Renal cortical epithelial cell (primary cell): Measurements from ENCODE around the gene MAP3K3. TPM values are rescaled to one million over a fixed set of nuclear protein-coding genes. Genes with fewer than 3 reads are reported as not detected.
"Not testable (repeated sequence)": the region's sequence is repeated elsewhere in the genome, so short reads cannot be mapped to it uniquely, and the experiment has no call there.

Experiments
- DNase-seq: peaks from one replicate; pipeline ENCODE4 v3.0.0-alpha.2; 2011; ENCODE audit warnings: low read depth
- total RNA-seq: library from RNA; depleted of rRNA; stranded (reverse); fragments of >200 nt; gene quantifications from 2 replicates; pipeline ENCODE4 v1.2.3, GENCODE V29; 2014

The MAP3K3 gene
- total RNA-seq, 1 donor from 2014 or later: 23.2 TPM

DNA sequence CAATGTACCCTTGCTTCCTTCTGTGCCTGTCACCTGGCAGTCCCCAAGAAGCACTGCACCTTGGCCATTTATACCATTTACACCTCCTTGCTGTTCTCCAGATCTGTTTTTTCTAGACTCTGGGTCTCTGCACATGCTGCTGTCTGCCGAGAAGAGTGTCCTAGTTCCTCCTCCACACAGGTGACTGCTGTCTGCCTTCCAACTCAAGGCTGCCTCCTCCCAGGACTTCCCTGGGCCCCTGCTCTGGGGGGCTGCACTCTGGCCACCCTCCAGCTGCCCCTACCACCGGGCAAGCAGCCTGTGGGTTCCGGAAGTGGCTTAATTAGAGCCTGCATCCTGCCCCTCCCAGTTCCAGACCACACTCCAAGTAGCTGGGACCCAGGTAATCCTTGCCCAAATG, 83.4 kb downstream of the MAP3K3 start:
- DNase-seq: no peak

DNA sequence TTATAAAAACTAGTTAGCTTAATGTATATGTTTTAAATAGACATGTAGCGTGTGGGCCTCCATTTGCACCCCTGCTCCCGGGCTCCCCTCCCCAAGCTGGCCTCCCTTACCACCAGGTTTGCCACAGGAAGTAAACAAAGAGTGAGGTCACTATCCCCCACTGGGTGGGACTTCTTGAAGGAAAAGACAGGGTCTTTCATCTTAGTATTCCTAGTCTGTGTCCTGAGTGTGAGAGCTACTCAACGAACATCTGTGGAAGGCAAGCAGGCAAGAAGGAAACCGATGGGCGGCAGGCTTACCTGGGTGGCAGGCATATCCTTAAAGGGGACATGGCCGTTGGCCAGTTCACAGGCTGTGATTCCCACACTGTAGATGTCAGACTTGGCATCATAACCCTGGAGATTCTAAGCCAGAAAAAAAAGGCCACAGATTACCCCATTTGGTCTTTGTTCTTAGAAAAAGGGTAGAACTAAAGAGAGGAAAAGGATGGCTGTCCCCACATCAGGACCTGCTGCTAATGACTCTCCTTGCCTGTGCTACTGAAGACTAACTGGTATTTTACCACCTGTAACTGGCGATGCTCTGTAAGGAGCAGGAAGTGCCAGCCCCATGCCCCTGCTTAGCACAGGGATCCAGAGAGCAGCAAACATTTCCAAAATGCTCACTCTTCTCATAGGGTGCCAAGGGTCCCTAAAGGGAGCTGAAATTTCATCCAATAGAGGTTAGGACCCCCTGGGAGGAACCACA, 84.3 kb downstream of the MAP3K3 start:
- DNase-seq: no peak

DNA sequence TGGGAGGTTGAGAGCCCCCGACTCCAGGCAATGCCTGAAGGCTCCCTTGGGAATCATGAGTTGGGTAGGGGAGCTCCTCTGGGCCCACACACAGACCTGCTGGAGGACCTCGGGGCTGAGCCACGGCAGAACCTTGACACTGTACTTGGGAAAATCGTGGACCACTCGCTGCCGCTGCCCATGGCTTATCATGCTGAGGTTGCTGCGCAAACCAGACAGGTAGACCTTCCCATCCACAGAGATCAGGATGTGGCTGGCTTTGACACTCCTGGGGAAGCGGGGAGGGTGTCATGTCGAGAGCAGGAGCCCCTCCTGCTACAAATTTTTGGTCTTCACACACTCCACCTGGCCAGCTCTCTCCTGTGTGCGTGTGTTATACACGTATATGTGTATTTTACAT, 84.9 kb downstream of the MAP3K3 start:
- no peak for DNase-seq

DNA sequence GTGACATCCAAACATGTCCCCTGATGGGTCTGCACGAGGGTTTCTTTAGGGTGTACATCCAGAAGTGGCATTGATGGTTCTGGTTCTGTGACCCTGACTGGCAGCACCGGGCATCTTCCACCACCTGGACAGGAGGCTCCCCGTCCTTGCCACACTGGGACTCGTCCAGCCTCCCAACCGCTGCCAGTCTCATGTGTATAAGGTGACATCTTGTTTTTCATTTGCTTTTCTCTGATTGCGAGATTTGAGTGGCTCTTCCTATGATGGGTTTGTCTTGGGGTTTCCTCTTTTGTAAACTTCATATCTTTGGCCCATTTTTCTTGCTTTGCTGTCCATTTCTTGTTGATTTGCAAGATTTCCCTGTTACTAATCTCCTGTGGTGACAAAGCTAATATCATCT, 86.9 kb downstream of the MAP3K3 start:
- no peak for DNase-seq

DNA sequence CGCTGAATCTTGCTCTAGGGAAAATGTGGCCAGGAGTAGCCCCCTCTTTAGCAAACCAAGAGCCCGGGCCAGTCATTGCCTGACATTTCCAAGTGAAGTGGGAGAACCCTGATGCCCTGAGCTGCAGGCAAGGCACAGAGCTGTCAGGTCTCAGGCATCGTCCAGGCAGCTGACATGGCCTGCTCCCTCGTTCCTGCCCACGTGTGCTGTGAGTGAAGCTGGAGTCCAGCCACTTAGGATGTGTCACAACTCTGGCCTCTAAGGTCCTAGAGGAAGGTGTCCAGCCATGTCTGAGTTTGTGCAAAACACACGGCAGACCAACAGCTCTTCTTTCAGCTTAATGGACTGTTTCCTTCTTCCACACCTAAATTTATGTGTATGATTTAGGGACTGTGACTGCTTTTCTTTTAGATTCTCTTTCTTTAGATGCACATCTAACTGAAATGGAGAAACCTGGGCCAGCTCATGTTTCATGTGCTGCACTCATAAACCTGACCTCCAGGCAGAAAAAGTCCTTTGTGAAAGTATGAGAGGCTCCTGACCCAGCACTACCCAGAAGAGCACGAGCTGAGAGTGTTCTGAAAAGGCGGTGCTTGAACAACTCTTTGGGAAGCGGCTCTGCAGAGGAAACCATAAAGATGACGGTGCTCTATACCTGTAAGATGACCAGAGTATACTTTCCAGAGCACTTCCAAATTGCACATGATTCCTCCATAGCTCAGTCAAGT, 92.5 kb downstream of the MAP3K3 start:
- peak; percentile 9 for DNase-seq

DNA sequence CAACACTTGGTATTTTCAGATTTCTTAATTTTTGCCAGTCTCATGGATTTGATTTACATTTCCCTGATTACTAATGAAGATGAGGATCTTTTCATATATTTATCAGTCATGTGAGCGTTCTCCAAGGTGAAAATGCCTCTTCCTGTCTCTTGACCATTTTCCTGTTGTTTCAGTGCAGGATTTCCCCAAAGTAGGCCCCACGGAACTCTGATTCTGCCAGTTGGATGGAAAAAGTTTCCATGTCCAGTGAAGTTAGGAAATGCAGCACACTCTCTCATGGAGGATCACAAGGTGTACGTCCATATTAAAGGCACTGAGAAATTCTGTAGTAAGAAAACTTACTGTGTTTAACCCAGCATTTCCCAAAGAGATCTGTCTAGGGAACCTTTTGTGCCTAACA, 94.2 kb downstream of the MAP3K3 start:
- no peak for DNase-seq

DNA sequence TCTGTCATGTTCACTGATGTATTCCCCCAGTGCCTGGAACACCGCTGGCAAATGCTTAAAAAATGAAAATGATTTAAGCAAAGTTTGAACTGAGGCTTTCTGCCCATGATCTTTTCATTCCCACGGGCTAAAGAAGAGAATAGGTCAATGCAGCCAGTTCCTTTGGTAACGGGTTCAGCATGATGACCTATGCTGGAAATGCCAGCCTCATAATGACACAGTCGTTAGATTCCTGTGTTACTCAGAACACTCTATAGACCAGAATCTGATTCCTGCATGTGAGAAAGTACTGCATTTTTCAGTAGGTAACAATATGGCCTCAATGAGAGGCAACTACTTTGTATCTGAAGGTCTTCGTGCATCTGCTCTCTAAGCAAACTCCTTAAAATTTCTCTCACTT, 96.8 kb downstream of the MAP3K3 start:
- DNase-seq: no peak

DNA sequence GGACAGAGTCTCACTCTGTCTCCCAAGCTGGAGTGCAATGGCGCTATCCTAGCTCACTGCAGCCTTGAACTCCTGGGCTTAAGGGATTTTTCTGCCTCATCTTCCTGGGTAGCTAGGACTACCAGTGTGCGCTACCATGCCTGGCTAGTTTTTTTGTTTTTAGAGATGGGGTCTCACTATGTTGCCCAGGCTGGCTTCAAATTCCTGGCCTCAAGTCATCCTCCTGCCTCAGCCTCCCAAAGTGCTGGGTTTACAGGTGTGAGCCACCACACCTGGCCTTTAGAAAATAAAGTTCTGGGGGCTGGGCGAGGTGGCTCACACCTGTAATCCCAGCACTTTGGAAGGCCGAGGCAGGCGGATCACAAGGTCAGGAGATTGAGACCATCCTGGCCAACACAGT, 98.0 kb downstream of the MAP3K3 start:
- DNase-seq: not testable (repeated sequence)

DNA sequence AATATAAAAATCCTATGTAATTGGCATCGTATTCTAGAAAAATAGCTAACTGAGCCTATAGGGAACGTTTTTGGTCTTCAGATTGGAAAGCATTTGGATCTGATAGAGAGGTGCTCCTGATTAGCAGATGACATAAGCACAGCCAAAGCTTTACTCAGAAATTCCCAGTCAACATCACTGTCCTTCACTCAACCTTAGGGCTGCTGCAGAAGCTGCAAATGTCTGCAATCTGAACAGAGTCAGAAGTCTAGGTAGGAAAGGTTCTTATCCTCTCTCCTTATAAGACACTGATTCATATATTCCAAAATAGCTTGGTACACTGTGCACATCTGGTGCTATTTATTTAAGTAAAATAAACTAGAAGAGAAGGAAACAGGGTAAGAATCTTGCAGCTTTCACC, 100.2 kb downstream of the MAP3K3 start:
- DNase-seq: no peak

DNA sequence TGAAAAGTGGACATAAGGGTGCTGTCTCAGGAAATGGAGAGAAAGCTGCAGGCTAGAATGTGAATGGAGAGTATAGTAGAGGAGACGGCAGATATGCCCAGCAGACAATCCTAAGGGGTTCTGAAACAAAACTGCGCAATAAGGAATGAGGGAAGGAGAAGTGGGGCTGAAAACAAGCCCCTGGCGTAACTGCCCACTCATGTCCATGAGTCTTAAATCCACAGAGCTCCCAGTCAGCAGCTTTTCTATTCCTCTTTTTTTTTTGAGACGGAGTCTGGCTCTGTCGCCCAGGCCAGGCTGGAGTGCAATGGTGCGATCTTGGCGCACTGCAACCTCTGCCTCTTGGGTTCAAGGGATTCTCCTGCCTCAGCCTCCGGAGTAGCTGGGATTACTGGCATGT, 113.5 kb downstream of the MAP3K3 start:
- no peak for DNase-seq

DNA sequence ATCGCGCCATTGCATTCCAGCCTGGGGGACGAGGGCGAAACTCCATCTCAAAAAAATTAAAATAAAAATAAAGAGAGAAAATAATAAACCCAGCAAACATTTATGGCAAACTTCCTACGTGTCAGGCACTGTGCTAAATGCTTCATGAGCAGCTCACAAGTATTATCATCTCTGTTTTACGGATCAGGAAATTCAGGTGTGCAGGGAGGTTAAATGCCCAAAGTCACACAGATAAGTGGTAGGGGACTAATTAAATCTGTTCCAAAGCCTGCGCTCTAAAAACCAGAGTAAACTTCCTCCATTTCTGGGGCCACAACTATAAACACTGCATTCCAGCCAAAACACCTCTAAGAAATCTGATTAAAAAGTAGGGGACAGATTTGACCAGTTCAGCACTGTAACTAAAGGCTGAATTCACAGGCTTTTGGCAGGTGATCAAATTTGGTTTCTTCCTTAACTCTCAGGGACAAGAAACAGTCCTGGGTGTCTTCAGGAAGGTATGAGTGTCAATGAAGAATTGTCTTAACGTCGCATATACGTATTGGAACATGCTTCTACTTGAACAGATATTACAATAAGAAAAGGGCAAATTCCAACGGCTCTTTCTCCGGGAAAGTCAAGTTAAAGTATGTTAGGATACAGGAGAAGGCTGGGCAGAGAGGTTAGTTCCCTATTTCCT, 118.4 kb downstream of the MAP3K3 start:
- DNase-seq: peak; percentile 13

DNA sequence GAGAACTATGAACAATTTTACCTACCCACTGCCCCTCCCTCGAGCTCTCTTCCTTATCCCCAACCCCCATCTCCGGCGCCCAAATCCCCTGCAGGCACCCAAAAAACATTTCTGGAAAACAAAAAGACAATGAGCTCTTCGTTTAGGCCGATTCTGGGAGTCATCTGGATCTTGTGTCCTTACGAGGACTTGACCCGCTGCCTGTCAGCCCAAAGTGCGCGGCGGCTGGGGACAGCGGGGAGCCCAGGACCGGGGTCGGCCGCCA, 118.9 kb downstream of the MAP3K3 start:
- no peak for DNase-seq

DNA sequence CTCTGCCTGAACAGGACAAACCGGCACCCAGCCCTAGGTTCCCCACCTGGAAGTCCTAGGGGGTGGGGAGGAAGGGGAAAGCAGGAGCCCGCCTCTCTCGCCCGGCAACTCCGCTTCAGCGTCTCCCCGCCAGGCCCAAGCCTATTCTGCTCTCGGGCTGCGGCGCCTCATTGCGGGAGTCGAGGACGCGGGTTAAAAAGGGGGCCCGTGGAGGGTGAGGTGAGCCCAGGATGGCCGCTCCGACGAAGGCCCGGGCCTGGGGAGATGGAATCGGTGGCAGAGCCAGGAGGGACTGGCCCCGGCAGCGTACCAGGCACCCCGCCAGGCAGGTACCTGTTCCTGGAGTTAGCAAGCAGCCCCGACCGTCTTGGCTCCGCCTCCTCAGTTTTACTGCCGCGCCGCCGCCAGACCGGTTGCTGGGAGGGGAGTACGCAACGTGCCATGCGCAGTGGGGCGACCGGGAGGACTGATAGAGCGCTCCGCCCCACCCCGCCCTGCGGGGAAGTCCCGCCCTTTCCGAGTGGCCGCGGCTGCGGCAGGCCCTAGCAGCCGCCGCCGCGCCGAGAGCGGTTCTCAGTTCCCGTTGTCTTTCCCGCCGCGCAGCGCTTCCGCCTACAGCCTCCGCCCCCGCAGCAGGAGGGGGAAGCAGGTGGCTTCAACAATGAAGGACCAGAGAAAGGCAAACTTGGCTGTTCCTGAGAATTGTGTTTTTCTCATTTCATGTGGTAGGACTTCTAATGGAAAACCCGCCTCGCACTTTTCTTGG, 119.4 kb downstream of the MAP3K3 start, which contains the start of gene STRADA:
TSS of gene STRADA (minus strand) at position 392 of the 766 bp plus-strand sequence. CDS start 13,430 bp downstream, outside the sequence.
- DNase-seq: peak; percentile 94

Other genes with a start within 250 kb of the MAP3K3 start
- gene CYB561, start 176.1 kb upstream of the MAP3K3 start, total RNA-seq: 24.1 and 29.0 TPM in 2 replicates
- gene ACE, start 145.4 kb upstream of the MAP3K3 start, total RNA-seq: 0.52 and 0.55 TPM in 2 replicates
- 0.05 TPM in 1 of 2 replicates, not detected in the other for gene KCNH6, start 99.1 kb upstream of the MAP3K3 start, total RNA-seq
- gene DCAF7, start 71.9 kb upstream of the MAP3K3 start, total RNA-seq: 18.4 and 53.2 TPM in 2 replicates
- gene TACO1, start 21.5 kb upstream of the MAP3K3 start, total RNA-seq: 15.4 and 22.2 TPM in 2 replicates
- gene LIMD2, start 77.7 kb downstream of the MAP3K3 start, total RNA-seq: 21.9 and 26.7 TPM in 2 replicates
- gene STRADA, start 119.4 kb downstream of the MAP3K3 start, total RNA-seq: 10.6 and 25.9 TPM in 2 replicates
- gene CCDC47, start 151.2 kb downstream of the MAP3K3 start, total RNA-seq: 77.1 and 178 TPM in 2 replicates
- gene DDX42, start 151.8 kb downstream of the MAP3K3 start, total RNA-seq: 45.0 and 135 TPM in 2 replicates
- gene PSMC5, start 205.0 kb downstream of the MAP3K3 start, total RNA-seq: 37.0 and 132 TPM in 2 replicates
- gene FTSJ3, start 205.2 kb downstream of the MAP3K3 start, total RNA-seq: 76.1 and 100 TPM in 2 replicates
- 65.2 and 96.2 TPM in 2 replicates for gene SMARCD2, start 220.3 kb downstream of the MAP3K3 start, total RNA-seq